Measurements from ENCODE around the gene PCBP4.

- TF ChIP-seq MAX (IDR thresholded peaks at IDR 0.05): no peak
- TF ChIP-seq CTCF (IDR thresholded peaks at IDR 0.05 in 2 of 3, conservative IDR thresholded peaks at IDR 0.05 in 1 of 3; ENCODE audit: borderline replicate concordance in 1 of 3, insufficient read depth in 1 of 3, low read depth in 2 of 3, low read length in 2 of 3): no peak
- no peak for TF ChIP-seq SIN3A (IDR thresholded peaks at IDR 0.05; ENCODE audit: low read depth)
- no peak for TF ChIP-seq POLR2AphosphoS5 (IDR thresholded peaks at IDR 0.05; ENCODE audit: low read depth, low read length)
- no peak for TF ChIP-seq EZH2 (IDR thresholded peaks at IDR 0.05)
- no peak for TF ChIP-seq REST (IDR thresholded peaks at IDR 0.05; ENCODE audit: low read depth)
- no peak for TF ChIP-seq FOSL1 (IDR thresholded peaks at IDR 0.05; ENCODE audit: low read depth)
- TF ChIP-seq SP1 (IDR thresholded peaks at IDR 0.05; ENCODE audit: low read depth): no peak
- TF ChIP-seq ELF1 (IDR thresholded peaks at IDR 0.05; ENCODE audit: borderline replicate concordance, low read depth): no peak
- no peak for TF ChIP-seq RAD21 (IDR thresholded peaks at IDR 0.05; ENCODE audit: low read depth)
- TF ChIP-seq EGR1 (IDR thresholded peaks at IDR 0.05; ENCODE audit: low read depth): no peak
- no peak for TF ChIP-seq CBX3 (IDR thresholded peaks at IDR 0.05; ENCODE audit: low read depth)
- no peak for TF ChIP-seq JUND (IDR thresholded peaks at IDR 0.05)
These were observed 36.8 kb downstream of the PCBP4 start for GRCh38 chr3:51930439-51930838.
